ENCODE results near the gene THAP5.

- TF ChIP-seq EZH2 (IDR thresholded peaks at IDR 0.05; ENCODE audit: borderline replicate concordance, low read depth, low read length, severe bottlenecking), result no peak
- no peak for TF ChIP-seq CTCF (IDR thresholded peaks at IDR 0.05; ENCODE audit: borderline replicate concordance, extremely low read depth, low read length, poor library complexity, severe bottlenecking)
Measured at GRCh38 chr7:108557191-108557590, 12.3 kb downstream of the THAP5 start.

Data from DND-41 (cell line).